CD4-positive, alpha-beta T cell (primary cell): Measurements from ENCODE around the gene DOP1B. TPM values are rescaled to one million over a fixed set of nuclear protein-coding genes. Genes with fewer than 3 reads are reported as not detected.

Experiments
- ATAC-seq: fragments of 200-7000 bp; cut with Tn5 transposase; one replicate; pipeline ENCODE4 v1.10.0; 2022; ENCODE audit warnings: mild to moderate bottlenecking; ENCODE audit not compliant: poor library complexity
- CTCF ChIA-PET: fragments of 350-600 bp; sonication (Branson Sonifier 250); formaldehyde crosslinking; loops from one replicate; lab custom pipeline; 2021; ENCODE audit warnings: antibody characterized with exemption, inconsistent platforms; lab: Charles Lee
- POLR2A ChIA-PET: fragments of 350-600 bp; sonication (Branson Sonifier 250); formaldehyde crosslinking; loops from one replicate; lab custom pipeline; 2021; ENCODE audit warnings: antibody characterized with exemption, inconsistent platforms; lab: Charles Lee
- DNase-seq, 14 experiments: peaks; one replicate each; pipeline ENCODE4 v3.0.0-alpha.2; 2013 to 2020; ENCODE audit warnings: mixed read lengths in 2 of 14
- H3K27ac ChIP-seq, 2 donors: one replicate each; pipeline versions ENCODE4 v1.5.1 to v1.7.0; 2013; ENCODE audit warnings: low read length in 2 of 2, low read depth in 1 of 2, mild to moderate bottlenecking in 1 of 2
- H3K27me3 ChIP-seq, 2 experiments: 1 replicate in 1 of 2; 2 replicates in 1 of 2; pipeline versions ENCODE4 v1.6.1 to v1.7.0; 2013; ENCODE audit warnings: low read length in 2 of 2, control low read depth in 1 of 2, mild to moderate bottlenecking in 1 of 2, moderate library complexity in 1 of 2; ENCODE audit not compliant: insufficient read depth in 2 of 2, control insufficient read depth in 1 of 2
- H3K36me3 ChIP-seq: one replicate; pipeline ENCODE4 v1.6.1; 2013; ENCODE audit warnings: low read length, control low read depth; ENCODE audit not compliant: insufficient read depth
- H3K4me1 ChIP-seq: one replicate; pipeline ENCODE4 v1.6.1; 2013; ENCODE audit warnings: low read length, control low read depth; ENCODE audit not compliant: insufficient read depth
- H3K4me3 ChIP-seq: one replicate; pipeline ENCODE4 v1.5.1; 2013; ENCODE audit warnings: mild to moderate bottlenecking, low read length, moderate library complexity
- H3K9me3 ChIP-seq, 2 experiments: 1 replicate in 1 of 2; 2 replicates in 1 of 2; pipeline versions ENCODE4 v1.6.1 to v1.7.0; 2013; ENCODE audit warnings: low read length in 2 of 2, mild to moderate bottlenecking in 2 of 2, control low read depth in 1 of 2, moderate library complexity in 1 of 2; ENCODE audit not compliant: control insufficient read depth in 1 of 2, insufficient read depth in 1 of 2
- H3K27ac Mint-ChIP-seq: one replicate; pipeline ENCODE4 v1.8.0; 2020; ENCODE audit warnings: mixed read lengths
- H3K27me3 Mint-ChIP-seq: one replicate; pipeline ENCODE4 v1.8.0; 2021; ENCODE audit warnings: mixed read lengths
- H3K36me3 Mint-ChIP-seq: one replicate; pipeline ENCODE4 v1.8.0; 2021; ENCODE audit warnings: low read depth, mixed read lengths
- H3K4me1 Mint-ChIP-seq: one replicate; pipeline ENCODE4 v1.8.0; 2021; ENCODE audit warnings: low read depth, mixed read lengths
- H3K4me3 Mint-ChIP-seq: one replicate; pipeline ENCODE4 v1.8.0; 2020; ENCODE audit warnings: mild to moderate bottlenecking, mixed read lengths
- H3K9me3 Mint-ChIP-seq: one replicate; pipeline ENCODE4 v1.8.0; 2020; ENCODE audit warnings: mixed read lengths
- CTCF ChIP-seq: fragments of 200-600 bp; IDR thresholded peaks from one replicate; pipeline ENCODE4 v1.8.0; 2022; ENCODE audit warnings: antibody characterized with exemption, mild to moderate bottlenecking
- intact Hi-C, 2 experiments: fragments of 100-400 bp; cut with DNase I in 1 of 2; cut with micrococcal nuclease in 1 of 2; formaldehyde crosslinking; loops; one replicate each; pipeline versions ENCODE4 v1.15.1 to v1.9.0; 2023 to 2025; cut with DNase I, micrococcal nuclease
- total RNA-seq, 174 experiments: library from RNA in 2 of 174; stranded (reverse) in 2 of 174; gene quantifications; one replicate each; pipeline ENCODE4 v1.2.3 and lab custom pipeline; 2021 to 2026

The DOP1B gene
- total RNA-seq, 2 experiments from 2014 or later, result 11.0 to 12.7 TPM

GRCh38 chr21:36183144-36183795, 26.6 kb downstream of the DOP1B start:
- Mint-ChIP-seq H3K4me3 (no peak overlapping the region), H3K27ac (no peak overlapping the region), H3K27me3 (no peaks in the 10 kb centered on the region), H3K36me3 (peaks cover 33% of the 10 kb centered on the region), H3K4me1 (peaks cover 9% of the 10 kb centered on the region), H3K9me3 (no peaks in the 10 kb centered on the region)
- Histone ChIP-seq H3K27ac (no peak overlapping the region), H3K4me1 (no peaks in the 10 kb centered on the region), H3K36me3 (peaks cover 15% of the 10 kb centered on the region), H3K27me3 (no peaks in the 10 kb centered on the region), H3K9me3 (no peaks in the 10 kb centered on the region), H3K4me3 (no peak overlapping the region)
- ChIA-PET CTCF (no interaction called here), POLR2A (interaction anchor here (0.6 to 1.3 kb wide), 2 partner anchors 9 to 14 kb away, joined by 3 to 6 read pairs; no protein-coding TSS in a partner anchor)
- TF ChIP-seq CTCF, result no peak
- intact Hi-C loops, result no loop called here
- DNase-seq (no peak), ATAC-seq (no peak)

- intact Hi-C loops, result no loop called here
- ChIA-PET CTCF (no interaction called here), POLR2A (no interaction called here)
- H3K27me3 Mint-ChIP-seq, result no peaks in the 10 kb centered on the region
- H3K27ac ChIP-seq, result no peak overlapping the region
- H3K4me1 Mint-ChIP-seq, result peaks cover 11% of the 10 kb centered on the region
- H3K27me3 ChIP-seq, result no peaks in the 10 kb centered on the region
- H3K4me1 ChIP-seq, result no peaks in the 10 kb centered on the region
- no peaks in the 10 kb centered on the region for H3K9me3 Mint-ChIP-seq
- H3K9me3 ChIP-seq, result no peaks in the 10 kb centered on the region
- no peak overlapping the region for H3K27ac Mint-ChIP-seq
- H3K36me3 Mint-ChIP-seq, result peaks cover 29% of the 10 kb centered on the region
- ATAC-seq, result no peak
- peaks cover 15% of the 10 kb centered on the region for H3K36me3 ChIP-seq
- TF ChIP-seq CTCF, result no peak
- H3K4me3 ChIP-seq, result no peak overlapping the region
- H3K4me3 Mint-ChIP-seq, result no peak overlapping the region
- no peak for DNase-seq
These were observed 27.9 kb downstream of the DOP1B start for GRCh38 chr21:36184545-36184944.

GRCh38 chr21:36185523-36185922, 28.9 kb downstream of the DOP1B start:
- no peak for TF ChIP-seq CTCF
- Histone ChIP-seq H3K9me3 (no peaks in the 10 kb centered on the region), H3K27me3 (no peaks in the 10 kb centered on the region), H3K27ac (no peak overlapping the region), H3K4me3 (no peak overlapping the region), H3K36me3 (peaks cover 15% of the 10 kb centered on the region), H3K4me1 (no peaks in the 10 kb centered on the region)
- POLR2A ChIA-PET, result no interaction called here
- DNase-seq (no peak), ATAC-seq (no peak)
- no peak overlapping the region for H3K4me3 Mint-ChIP-seq
- intact Hi-C loops, result loop anchor here in 1 of 2 experiments (5.0 kb wide), 1 partner anchor 33 kb away; no protein-coding TSS in a partner anchor
- H3K9me3 Mint-ChIP-seq, result no peaks in the 10 kb centered on the region
- H3K36me3 Mint-ChIP-seq, result peaks cover 29% of the 10 kb centered on the region
- H3K4me1 Mint-ChIP-seq, result peaks cover 11% of the 10 kb centered on the region
- H3K27ac Mint-ChIP-seq, result no peak overlapping the region
- CTCF ChIA-PET, result no interaction called here
- H3K27me3 Mint-ChIP-seq, result no peaks in the 10 kb centered on the region
